HEK293 (cell line): Measurements from ENCODE around the gene VPS13C.
A peak's percentile ranks its signal among the peaks of the same experiment; 100 is the strongest.

Experiments used
- CTCF ChIA-PET: fragments of 350-600 bp; formaldehyde crosslinking; extraction: SDS; loops from one replicate; lab custom pipeline; 2021; ENCODE audit warnings: antibody characterized with exemption; lab: Yijun Ruan, JAX
- POLR2A ChIA-PET: fragments of 300-600 bp; formaldehyde crosslinking; extraction: SDS; loops from one replicate; lab custom pipeline; 2020; ENCODE audit warnings: antibody characterized with exemption, inconsistent platforms; lab: Yijun Ruan, JAX
- H3K27ac ChIP-seq: fragments of 200-500 bp; sonication (Bioruptor generic); 2 replicates; pipeline ENCODE4 v1.5.1; 2014; ENCODE audit warnings: low read depth, low read length, control low read depth, inconsistent platforms; ENCODE audit errors: extremely low read depth
- H3K36me3 ChIP-seq, 2 experiments: fragments of 200-500 bp in 1 of 2; sonication (Bioruptor generic) in 1 of 2; 1 replicate in 1 of 2; 2 replicates in 1 of 2; pipeline ENCODE4 v1.5.1; 2014 to 2017; ENCODE audit warnings: inconsistent platforms in 2 of 2, low read length in 2 of 2; ENCODE audit not compliant: control insufficient read depth in 2 of 2, insufficient read depth in 1 of 2
- H3K4me1 ChIP-seq: fragments of 200-500 bp; sonication (Bioruptor generic); 2 replicates; pipeline ENCODE4 v1.5.1; 2014; ENCODE audit warnings: mild to moderate bottlenecking, low read length, inconsistent platforms; ENCODE audit not compliant: control insufficient read depth, insufficient read depth
- H3K4me3 ChIP-seq: 2 replicates; pipeline ENCODE4 v1.5.1; 2011; ENCODE audit warnings: low read depth, mild to moderate bottlenecking, control low read depth, low read length, moderate library complexity
- H3K9me3 ChIP-seq: fragments of 200-500 bp; sonication (Bioruptor generic); 2 replicates; pipeline ENCODE4 v1.5.1; 2014; ENCODE audit warnings: low read depth, low read length, inconsistent platforms; ENCODE audit not compliant: control insufficient read depth, insufficient read depth
- GLI2 ChIP-seq: fragments of 450-650 bp; formaldehyde crosslinking; IDR thresholded peaks from 2 replicates; pipeline ENCODE4; 2017; ENCODE audit warnings: missing biosample characterization, missing genetic modification characterization, low read depth, borderline replicate concordance
- KLF1 ChIP-seq: fragments of 450-650 bp; formaldehyde crosslinking; IDR thresholded peaks from 2 replicates; pipeline ENCODE4 v1.5.1; 2016; ENCODE audit warnings: missing biosample characterization, missing genetic modification characterization
- PRDM10 ChIP-seq: fragments of 450-650 bp; formaldehyde crosslinking; IDR thresholded peaks from 2 replicates; pipeline ENCODE4 v1.5.1; 2016; ENCODE audit warnings: missing biosample characterization, missing genetic modification characterization
- SALL2 ChIP-seq: fragments of 450-650 bp; formaldehyde crosslinking; IDR thresholded peaks from 2 replicates; pipeline ENCODE4 v1.5.0; 2017; ENCODE audit warnings: missing biosample characterization, mild to moderate bottlenecking, missing genetic modification characterization, borderline replicate concordance
- SETDB1 ChIP-seq: IDR thresholded peaks from one replicate; pipeline ENCODE4 v1.6.1; 2017; ENCODE audit warnings: mild to moderate bottlenecking, low read length, moderate library complexity, mixed read lengths; ENCODE audit not compliant: insufficient read length
- ZBTB48 ChIP-seq: fragments of 450-650 bp; formaldehyde crosslinking; IDR thresholded peaks from 2 replicates; pipeline ENCODE4 v1.5.1; 2016; ENCODE audit warnings: missing biosample characterization, missing genetic modification characterization
- ZNF19 ChIP-seq: fragments of 450-650 bp; formaldehyde crosslinking; IDR thresholded peaks from 2 replicates; pipeline ENCODE4; 2016; ENCODE audit warnings: missing biosample characterization, missing genetic modification characterization, low read depth
- ZNF292 ChIP-seq: fragments of 450-650 bp; formaldehyde crosslinking; IDR thresholded peaks from 2 replicates; pipeline ENCODE4 v1.5.1; 2016; ENCODE audit warnings: low read depth, missing biosample characterization, missing genetic modification characterization, borderline replicate concordance
- ZNF341 ChIP-seq: fragments of 450-650 bp; formaldehyde crosslinking; IDR thresholded peaks from 2 replicates; pipeline ENCODE4; 2016; ENCODE audit warnings: low read depth, missing biosample characterization, missing genetic modification characterization
- ZNF37A ChIP-seq: fragments of 450-650 bp; IDR thresholded peaks from 2 replicates; pipeline ENCODE4 v1.5.1; 2018; ENCODE audit warnings: missing biosample characterization, missing genetic modification characterization
- ZNF449 ChIP-seq: fragments of 450-650 bp; formaldehyde crosslinking; IDR thresholded peaks from 2 replicates; pipeline ENCODE4 v1.5.1; 2017; ENCODE audit warnings: missing biosample characterization, mild to moderate bottlenecking, missing genetic modification characterization, moderate library complexity
- ZNF629 ChIP-seq: fragments of 450-650 bp; formaldehyde crosslinking; IDR thresholded peaks from 2 replicates; pipeline ENCODE4 v1.5.1; 2017; ENCODE audit warnings: missing biosample characterization, missing genetic modification characterization
- ZNF791 ChIP-seq: fragments of 450-650 bp; formaldehyde crosslinking; IDR thresholded peaks from 2 replicates; pipeline ENCODE4 v1.5.1; 2016; ENCODE audit warnings: missing biosample characterization, missing genetic modification characterization
- TF ChIP-seq, protein P1 (sequence below): fragments of 450-650 bp; formaldehyde crosslinking; IDR thresholded peaks from 2 replicates; pipeline ENCODE4 v1.5.1; 2016; ENCODE audit warnings: missing biosample characterization, missing genetic modification characterization
- TF ChIP-seq, protein P2 (sequence below): fragments of 450-650 bp; formaldehyde crosslinking; IDR thresholded peaks from 2 replicates; pipeline ENCODE4 v1.5.1; 2016; ENCODE audit warnings: missing biosample characterization, missing genetic modification characterization

The VPS13C gene

DNA sequence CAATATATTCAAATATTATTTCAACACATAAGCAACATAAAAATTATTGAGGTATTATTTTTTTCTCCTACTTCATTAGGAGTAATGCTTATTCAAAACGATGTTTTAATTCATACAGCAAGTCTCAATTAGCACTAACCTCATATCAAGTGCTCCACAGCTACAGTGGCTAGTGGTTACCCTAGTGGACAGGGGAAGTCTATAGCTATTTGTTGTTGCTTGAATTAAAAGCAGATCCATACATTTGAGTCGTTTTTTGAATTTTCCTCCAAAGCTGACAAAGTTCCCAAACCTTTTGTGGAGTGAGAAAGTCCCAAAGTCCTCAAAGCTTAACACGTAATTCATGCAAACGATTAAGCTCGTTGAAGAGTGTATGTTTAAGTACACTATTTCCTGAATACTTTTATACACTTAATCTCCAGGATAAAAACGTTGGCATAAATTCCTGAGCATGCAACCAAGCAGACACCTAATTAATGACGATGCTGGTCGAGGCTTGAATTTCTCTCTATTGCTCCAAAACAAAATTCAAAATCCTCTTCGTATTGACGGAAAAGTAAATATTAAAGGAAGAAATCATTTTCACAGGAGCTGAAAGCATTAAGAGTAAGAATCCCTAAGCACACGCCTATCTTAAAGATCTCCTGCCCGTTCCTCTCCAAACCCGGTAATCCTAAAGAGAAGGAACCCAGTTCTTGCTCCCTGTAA lies 985 bp downstream of the VPS13C start:
- Histone ChIP-seq H3K4me1 (no peaks in the 10 kb centered on the region; the same call in 1 of the 2 replicates), H3K36me3 (no peaks in the 10 kb centered on the region), H3K4me3 (peak overlapping the region; percentile 68), H3K27ac (peak overlapping the region; percentile 70; the same call in 1 of the 2 replicates), H3K9me3 (no peaks in the 10 kb centered on the region)
- TF ChIP-seq ZNF629 (tag by site-specific recombination), result no peak
- TF ChIP-seq SETDB1, result no peak
- no peak for TF ChIP-seq ZNF292
- no peak for TF ChIP-seq ZNF37A (tag by site-specific recombination)
- TF ChIP-seq ZNF19 (tag by site-specific recombination), result no peak
- TF ChIP-seq ZNF791 (tag by site-specific recombination), result no peak
- no peak for TF ChIP-seq ZNF341 (tag by site-specific recombination)
- TF ChIP-seq, protein P1, sequence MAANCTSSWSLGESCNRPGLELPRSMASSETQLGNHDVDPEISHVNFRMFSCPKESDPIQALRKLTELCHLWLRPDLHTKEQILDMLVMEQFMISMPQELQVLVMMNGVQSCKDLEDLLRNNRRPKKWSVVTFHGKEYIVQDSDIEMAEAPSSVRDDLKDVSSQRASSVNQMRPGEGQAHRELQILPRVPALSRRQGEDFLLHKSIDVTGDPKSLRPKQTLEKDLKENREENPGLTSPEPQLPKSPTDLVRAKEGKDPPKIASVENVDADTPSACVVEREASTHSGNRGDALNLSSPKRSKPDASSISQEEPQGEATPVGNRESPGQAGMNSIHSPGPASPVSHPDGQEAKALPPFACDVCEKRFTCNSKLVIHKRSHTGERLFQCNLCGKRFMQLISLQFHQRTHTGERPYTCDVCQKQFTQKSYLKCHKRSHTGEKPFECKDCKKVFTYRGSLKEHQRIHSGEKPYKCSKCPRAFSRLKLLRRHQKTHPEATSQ (tag by site-specific recombination), result no peak
- TF ChIP-seq SALL2 (tag by site-specific recombination), result no peak
- no peak for TF ChIP-seq KLF1 (tag by site-specific recombination)
- TF ChIP-seq ZNF449 (tag by site-specific recombination), result no peak
- TF ChIP-seq, protein P2, sequence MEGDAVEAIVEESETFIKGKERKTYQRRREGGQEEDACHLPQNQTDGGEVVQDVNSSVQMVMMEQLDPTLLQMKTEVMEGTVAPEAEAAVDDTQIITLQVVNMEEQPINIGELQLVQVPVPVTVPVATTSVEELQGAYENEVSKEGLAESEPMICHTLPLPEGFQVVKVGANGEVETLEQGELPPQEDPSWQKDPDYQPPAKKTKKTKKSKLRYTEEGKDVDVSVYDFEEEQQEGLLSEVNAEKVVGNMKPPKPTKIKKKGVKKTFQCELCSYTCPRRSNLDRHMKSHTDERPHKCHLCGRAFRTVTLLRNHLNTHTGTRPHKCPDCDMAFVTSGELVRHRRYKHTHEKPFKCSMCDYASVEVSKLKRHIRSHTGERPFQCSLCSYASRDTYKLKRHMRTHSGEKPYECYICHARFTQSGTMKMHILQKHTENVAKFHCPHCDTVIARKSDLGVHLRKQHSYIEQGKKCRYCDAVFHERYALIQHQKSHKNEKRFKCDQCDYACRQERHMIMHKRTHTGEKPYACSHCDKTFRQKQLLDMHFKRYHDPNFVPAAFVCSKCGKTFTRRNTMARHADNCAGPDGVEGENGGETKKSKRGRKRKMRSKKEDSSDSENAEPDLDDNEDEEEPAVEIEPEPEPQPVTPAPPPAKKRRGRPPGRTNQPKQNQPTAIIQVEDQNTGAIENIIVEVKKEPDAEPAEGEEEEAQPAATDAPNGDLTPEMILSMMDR (tag by site-specific recombination), result no peak
- no peak for TF ChIP-seq GLI2 (tag by site-specific recombination)
- ChIA-PET POLR2A (interaction anchor here (1.3 kb wide), 1 partner anchor 23 kb away, joined by 3 read pairs; no protein-coding TSS in a partner anchor), CTCF (no interaction called here)

GRCh38 chr15:62058327-62059028 lies 1.8 kb downstream of the VPS13C start:
- Histone ChIP-seq H3K27ac (no peak overlapping the region), H3K9me3 (no peaks in the 10 kb centered on the region), H3K4me1 (no peaks in the 10 kb centered on the region; the same call in 1 of the 2 replicates), H3K4me3 (no peak overlapping the region), H3K36me3 (no peaks in the 10 kb centered on the region)
- ChIA-PET POLR2A (no interaction called here), CTCF (no interaction called here)
- TF ChIP-seq PRDM10 (peak; percentile 92), ZBTB48 (tag by site-specific recombination) (no peak)
